H54 (cell line): ENCODE measurements around the gene PHACTR3.

Experiments
- DNase-seq: peaks from one replicate; pipeline ENCODE4 v3.0.0; 2011; ENCODE audit warnings: low spot score, mixed read lengths; ENCODE audit not compliant: insufficient read length
- FAIRE-seq: peaks from 3 replicates; lab custom pipeline; 2011; peaks lifted over from hg19 to GRCh38; lab: Jason Lieb, UNC
- POLR2A ChIP-seq: IDR thresholded peaks from 2 replicates; pipeline ENCODE4 v1.6.1; 2011; ENCODE audit warnings: low read depth, mild to moderate bottlenecking, low read length

Gene PHACTR3

DNA sequence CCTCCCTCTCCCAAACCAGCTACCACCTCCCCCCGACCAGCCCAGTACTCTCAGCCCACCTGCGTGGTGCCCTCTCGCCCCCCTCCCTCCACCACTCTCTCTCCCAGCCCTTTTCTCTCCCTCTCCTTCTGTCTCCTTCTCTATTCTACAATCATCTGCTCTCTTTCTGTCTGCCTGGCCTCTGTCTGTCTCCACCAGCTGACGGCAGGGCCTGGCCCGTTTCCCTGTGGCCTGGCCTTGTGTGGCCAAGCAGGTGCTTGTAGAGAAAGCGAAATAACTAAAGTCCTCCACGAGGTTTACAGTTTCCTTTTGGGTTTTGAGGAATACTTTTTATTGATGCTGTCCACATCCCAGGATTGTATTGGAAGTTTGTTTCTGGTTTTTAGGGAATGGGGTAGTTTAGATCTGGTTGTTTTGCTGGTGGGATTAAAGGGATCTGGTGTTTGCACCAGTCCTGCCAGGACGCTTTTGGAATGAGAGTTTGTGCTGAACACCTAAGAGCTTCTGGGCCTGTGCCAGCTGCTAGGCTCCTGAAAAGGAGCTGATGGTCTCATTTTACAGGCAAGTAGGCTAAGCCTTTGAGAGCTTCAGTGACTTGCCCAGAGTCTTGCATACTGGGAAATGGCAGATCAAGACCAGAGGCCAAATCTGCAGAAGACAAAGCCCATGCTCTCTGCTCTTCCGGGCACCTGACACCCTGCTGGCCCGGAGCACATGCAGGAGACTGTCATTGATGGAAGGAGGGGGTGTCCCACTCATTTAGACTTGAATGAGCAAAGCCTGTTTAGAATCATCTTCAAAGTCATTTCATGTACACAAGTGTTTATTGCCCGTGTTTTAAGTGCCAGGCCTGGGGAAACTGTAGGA is 167.4 kb downstream of the PHACTR3 start:
- TF ChIP-seq POLR2A = no peak
- no peak for FAIRE-seq
- DNase-seq = no peak

GRCh38 chr20:59772373-59772705 is 168.0 kb downstream of the PHACTR3 start:
- no peak for FAIRE-seq
- DNase-seq = no peak

DNA sequence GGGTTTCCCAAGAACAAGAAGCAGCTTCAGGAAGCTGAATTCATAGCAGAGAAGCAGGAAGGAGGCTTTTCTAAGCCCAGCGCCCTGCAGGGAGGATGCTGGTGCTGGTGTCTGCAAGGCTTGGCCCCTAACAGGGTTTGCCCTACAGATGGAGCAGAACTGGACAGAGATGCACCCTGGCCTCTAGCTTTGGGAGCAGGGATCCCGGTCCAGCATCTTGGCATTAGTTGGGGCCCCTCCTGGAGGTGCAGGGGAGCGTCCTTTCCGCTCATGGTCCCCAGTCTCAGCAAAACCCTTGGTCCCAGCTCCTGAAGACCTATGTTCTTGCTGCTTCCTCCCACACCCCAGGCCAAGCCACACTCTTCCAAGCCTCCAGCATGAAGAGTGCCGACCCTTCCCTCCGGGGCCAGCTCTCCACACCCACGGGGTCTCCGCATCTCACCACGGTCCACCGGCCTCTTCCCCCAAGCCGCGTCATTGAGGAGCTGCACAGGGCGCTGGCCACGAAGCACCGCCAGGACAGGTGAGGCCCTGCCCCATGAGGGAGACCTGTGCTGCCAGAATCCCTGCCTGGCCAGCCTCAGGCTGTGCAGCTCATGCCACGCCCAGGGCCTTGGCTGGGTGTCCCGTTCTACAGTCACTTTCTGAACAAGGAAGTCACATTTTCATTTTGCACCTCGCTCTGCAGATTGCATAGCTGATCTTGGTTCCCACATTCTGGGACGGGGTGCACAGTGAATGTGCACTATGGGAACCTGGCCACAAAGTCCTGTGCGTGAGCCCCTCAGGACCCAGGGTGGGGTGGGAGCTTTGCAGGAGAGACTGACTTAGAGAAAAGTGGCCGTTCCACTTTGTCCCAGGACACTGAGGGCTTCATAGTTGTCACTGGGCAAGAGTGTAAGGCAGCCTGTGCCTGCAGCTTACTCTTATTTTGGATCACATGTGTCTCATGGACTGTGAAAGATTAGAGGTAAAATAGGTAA is 168.9 kb downstream of the PHACTR3 start:
- DNase-seq (no peak), FAIRE-seq (no peak)
- TF ChIP-seq POLR2A = no peak

More at GRCh38 chr20:59772373-59772705, 168.0 kb downstream of the PHACTR3 start:
- no peak for TF ChIP-seq POLR2A

GRCh38 chr20:59774204-59774641 is 169.9 kb downstream of the PHACTR3 start:
- DNase-seq = no peak
- no peak for TF ChIP-seq POLR2A
- FAIRE-seq = no peak

GRCh38 chr20:59774921-59775686 is 170.8 kb downstream of the PHACTR3 start:
- no peak for TF ChIP-seq POLR2A
- DNase-seq = no peak
- no peak for FAIRE-seq

DNA sequence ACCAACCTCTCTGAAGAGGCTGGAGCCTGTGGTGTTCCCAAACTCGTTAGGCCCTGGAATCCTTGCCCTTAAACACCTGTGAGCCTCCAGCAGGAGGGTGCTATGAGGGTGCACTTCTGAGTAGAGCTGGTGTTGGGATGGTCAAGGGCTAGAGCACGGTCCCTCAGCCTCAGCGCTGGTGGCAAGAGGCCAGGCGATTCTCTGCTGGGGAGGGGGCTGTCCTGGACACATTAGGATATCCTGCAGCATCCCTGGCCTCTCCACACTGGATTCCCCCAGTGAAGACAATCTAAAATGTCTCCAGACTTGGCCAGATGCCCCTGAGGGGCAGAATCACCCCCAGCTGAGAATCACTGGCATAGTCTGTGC is 171.3 kb downstream of the PHACTR3 start:
- FAIRE-seq (no peak), DNase-seq (no peak)
- no peak for TF ChIP-seq POLR2A

GRCh38 chr20:59776059-59776603 is 171.8 kb downstream of the PHACTR3 start:
- no peak for TF ChIP-seq POLR2A
- DNase-seq (no peak), FAIRE-seq (no peak)

GRCh38 chr20:59776626-59777330 is 172.4 kb downstream of the PHACTR3 start:
- no peak for DNase-seq
- no peak for TF ChIP-seq POLR2A

GRCh38 chr20:59777331-59777725 is 173.0 kb downstream of the PHACTR3 start:
- DNase-seq (no peak), FAIRE-seq (no peak)
- no peak for TF ChIP-seq POLR2A

More at GRCh38 chr20:59776626-59777330, 172.4 kb downstream of the PHACTR3 start:
- FAIRE-seq = no peak

GRCh38 chr20:59777814-59778575 is 173.7 kb downstream of the PHACTR3 start:
- FAIRE-seq (no peak), DNase-seq (no peak)
- TF ChIP-seq POLR2A = no peak

GRCh38 chr20:59778615-59779200 is 174.4 kb downstream of the PHACTR3 start:
- DNase-seq (no peak), FAIRE-seq (no peak)
- TF ChIP-seq POLR2A = no peak
